ENCODE results near the gene TNFRSF13B.
"Not testable (repeated sequence)": the region's sequence is repeated elsewhere in the genome, so short reads cannot be mapped to it uniquely, and the experiment has no call there.

TNFRSF13B gene

DNA sequence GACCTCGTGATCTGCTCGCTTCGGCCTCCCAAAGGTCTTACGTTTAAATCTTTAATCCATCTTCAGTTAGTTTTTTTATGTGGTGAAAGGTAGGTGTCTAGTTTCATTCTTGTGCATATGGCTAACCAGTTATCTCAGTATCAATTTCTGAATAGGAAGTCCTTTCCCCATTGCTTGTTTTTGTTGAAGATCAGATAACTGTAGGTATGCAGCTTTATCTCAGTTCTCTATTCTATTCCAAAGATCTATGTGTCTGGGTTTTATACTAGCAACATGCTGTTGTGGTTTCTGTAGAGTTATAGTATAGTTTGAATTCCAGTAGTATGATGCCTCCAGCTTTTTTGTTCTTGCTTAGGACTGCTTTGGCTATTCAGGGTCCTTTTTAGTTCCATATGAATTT, 65.2 kb downstream of the TNFRSF13B start:
- DNase-seq = no peak

DNA sequence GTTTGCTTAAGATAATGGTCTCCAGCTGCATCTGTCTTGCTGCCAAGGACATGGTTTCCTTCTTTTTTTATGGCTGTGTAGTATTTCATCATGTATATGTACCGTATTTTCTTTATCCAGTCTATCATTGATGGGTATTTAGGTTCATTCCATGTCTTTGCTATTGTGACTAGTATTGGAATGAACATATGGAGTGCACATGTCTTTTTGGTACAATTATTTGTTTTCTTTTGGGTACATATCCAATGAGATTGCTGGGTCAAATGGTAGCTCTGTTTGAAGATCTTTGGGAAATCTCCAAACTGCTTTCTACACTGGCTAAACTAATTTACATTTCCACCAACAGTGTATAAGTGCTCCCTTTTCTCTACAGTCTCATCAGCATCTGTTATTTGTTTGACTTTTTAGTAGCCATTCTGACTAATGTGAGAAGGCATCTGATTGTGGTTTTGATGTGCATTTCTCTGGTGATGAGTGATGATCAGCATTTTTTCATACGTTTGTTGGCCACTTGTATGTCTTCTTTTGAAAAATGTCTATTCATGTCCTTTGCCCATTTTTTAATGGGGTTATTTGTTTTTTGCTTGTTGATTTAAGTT, 66.2 kb downstream of the TNFRSF13B start:
- DNase-seq = no peak

DNA sequence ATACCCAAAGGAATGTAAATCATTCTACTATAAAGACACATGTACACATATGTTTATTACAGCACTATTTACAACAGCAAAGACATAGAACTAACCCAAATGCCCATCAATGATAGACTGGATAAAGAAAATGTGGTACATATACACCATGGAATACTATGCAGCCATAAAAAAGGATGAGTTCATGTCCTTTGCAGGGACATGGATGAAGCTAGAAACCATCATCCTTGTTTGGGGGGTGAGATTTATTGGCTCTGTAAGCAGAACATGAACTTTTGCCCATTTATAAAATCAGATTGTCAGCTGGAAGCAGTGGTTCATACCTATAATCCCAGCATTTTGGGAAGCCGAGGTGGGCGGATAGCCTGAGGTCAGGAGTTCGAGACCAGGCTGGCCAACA, 68.8 kb downstream of the TNFRSF13B start:
- DNase-seq = not testable (repeated sequence)

DNA sequence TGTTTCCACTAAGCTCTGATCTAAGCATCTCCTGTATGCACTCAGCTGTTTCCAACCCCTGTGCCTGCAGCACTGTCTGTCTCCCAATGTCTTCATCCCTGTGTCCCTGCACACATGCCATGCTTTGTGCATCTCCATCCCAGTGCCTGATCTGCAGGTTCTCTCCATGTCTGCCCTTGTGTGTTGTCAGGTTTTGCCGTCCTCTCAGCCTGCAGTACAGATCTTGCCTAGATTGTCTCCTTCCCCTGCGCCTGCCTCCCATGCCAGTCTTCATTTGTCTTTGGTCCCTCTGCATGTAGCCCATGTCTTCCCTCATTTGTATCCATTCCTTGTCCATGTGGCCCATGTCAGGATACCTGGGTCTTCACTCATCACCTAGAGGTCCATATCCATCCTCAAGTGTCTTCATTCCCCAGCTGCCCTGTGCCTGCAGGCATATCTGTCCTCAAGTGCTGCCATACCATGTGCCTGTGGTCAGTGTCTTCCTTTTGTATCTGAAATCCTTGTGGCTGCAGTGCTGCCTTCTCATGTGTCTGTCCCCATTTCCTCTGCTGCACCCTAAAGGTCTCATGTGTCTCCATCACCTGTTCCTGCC, 71.5 kb downstream of the TNFRSF13B start:
- no peak for DNase-seq

DNA sequence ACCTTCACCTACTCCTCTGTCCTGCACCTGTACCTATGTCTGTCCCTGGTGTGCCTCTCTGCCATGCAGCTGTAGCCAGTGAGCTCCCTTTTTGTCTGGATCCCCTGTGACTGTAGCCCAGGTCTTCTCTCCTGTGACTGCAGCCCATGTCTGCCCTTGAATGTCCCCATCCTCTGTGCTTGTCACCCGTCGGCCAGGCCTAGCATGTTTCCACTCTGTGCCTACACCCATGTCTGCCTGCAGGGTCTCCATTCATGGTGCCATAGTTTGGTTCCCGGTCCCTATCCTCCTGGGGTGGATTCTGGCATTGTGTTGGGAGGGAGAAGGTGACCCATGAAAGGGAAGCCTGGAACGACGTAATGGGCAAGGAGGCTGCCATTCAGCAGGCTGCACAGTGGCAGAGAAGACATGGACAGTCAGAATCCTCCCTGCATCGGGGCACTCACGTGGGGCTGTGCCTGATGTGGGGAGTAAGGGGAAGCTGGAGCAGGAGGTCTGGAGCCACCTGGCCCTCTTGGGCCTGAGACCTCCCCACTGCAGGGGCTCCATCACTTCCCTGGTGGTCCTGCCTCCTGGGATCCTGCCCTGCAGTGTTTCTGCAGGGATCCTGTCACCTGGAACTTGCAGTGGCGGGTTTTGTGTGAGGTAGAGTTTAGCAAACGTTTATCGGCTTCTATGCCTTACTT, 74.6 kb downstream of the TNFRSF13B start:
- not testable (repeated sequence) for DNase-seq

DNA sequence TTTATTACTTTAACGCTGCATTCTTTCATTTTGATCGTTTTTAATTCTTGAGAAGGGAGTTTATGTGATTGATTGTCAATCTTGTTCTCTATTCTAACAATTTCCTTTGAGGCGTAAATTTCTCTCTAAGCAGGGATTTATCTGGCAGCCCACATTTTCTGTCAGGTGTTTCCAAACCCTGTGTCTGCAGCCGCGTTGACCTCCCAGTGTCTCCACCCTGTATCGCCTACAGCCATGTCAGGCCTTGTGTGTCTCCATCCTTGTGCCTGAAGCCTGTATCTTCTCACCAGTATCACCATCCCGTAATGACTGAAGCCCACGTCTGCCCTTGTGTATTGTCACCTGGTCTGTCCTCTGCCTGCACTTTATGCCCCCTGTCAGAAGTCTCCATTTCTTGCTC, 75.7 kb downstream of the TNFRSF13B start:
- DNase-seq = not testable (repeated sequence)

DNA sequence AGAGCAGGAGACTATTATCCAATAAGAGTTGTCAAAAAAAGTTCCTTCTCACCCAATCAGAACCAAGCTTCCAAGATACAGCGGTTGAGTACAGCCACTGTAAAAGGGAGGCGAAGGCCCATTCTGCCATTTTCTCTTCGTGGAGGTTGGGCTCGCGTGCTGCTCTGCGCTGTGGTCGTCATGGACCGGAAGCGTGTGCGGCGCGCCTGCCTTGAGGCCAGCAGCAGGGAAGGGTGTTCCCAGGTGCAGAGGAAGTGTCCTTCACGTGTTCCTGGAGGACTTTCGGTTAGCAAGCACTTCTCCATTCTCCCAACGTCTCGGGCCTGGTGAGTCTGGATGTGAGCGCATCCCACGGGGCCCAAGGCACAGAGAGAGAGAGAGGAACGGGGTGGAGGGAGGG, 78.4 kb downstream of the TNFRSF13B start:
- DNase-seq = not testable (repeated sequence)

DNA sequence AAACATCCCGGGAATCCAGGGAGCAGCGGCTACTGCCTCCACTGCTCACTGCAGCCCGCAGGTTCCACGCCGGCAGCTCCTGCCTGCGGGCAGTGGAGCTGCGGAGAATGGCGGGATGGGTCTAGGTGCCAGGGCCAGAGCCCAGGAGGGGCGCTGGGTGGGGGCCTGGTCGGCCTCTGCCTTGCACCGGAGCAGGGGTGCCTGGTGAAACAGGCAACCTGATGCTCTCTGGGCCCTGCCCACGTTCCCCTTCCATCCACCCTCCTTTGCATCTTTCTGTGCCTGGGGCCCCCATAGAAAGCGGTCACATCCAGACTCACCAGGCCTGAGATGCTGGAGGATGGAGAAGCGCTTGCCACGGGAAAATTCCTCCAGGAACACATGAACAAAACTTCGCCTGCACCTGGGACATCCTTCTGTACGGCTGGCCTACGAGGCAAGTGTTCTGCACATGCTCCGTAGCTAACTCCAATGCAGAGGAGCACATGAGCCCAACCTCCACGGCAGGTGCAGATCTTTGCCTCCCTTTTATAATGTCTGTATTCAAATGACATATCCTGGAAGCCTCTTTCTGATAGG, 79.0 kb downstream of the TNFRSF13B start:
- DNase-seq = not testable (repeated sequence)

DNA sequence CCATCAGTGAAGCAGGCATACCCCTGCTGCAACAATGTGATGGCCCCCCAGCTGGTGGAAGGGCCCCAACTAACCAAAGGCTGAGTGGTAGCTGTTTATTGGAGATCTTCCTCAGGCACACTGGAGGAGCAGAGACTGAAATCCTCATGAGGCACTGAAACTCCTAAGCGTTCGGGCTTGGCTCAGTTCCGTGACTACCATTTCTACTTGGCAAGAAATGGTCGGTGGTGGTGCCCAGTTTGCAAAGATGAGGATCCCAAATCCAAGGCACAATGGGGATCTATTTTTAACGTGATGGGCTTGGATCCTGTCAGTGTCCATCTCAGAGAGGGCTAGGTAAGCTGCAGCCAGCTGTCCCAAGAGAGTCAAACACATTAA, 82.8 kb downstream of the TNFRSF13B start:
- DNase-seq = no peak
